HG03095 (cell line): ENCODE results near the gene LYRM4.

Experiments
- ATAC-seq: cut with Tn5 transposase; IDR thresholded peaks from one replicate; pipeline ENCODE4 v1.9.1; 2021; ENCODE audit warnings: moderate library complexity; ENCODE audit not compliant: unreplicated experiment

Gene LYRM4

GRCh38 chr6:5178806-5179205 lies 81.9 kb downstream of the LYRM4 start:
- no peak for ATAC-seq

GRCh38 chr6:5175635-5176034 lies 85.1 kb downstream of the LYRM4 start:
- ATAC-seq: no peak

GRCh38 chr6:5174756-5175549 lies 85.8 kb downstream of the LYRM4 start:
- no peak for ATAC-seq

GRCh38 chr6:5174244-5174643 lies 86.5 kb downstream of the LYRM4 start:
- ATAC-seq: peak; percentile 82

- ATAC-seq: peak; percentile 19
Observed at GRCh38 chr6:5173810-5174209, 86.9 kb downstream of the LYRM4 start.

GRCh38 chr6:5172897-5173474 lies 87.8 kb downstream of the LYRM4 start:
- no peak for ATAC-seq

- ATAC-seq: no peak
Observed at GRCh38 chr6:5172041-5172653, 88.6 kb downstream of the LYRM4 start.

- no peak for ATAC-seq
Observed at GRCh38 chr6:5167501-5167900, 93.2 kb downstream of the LYRM4 start.

GRCh38 chr6:5164092-5164491 lies 96.7 kb downstream of the LYRM4 start:
- ATAC-seq: no peak

- ATAC-seq: no peak
Observed at GRCh38 chr6:5163247-5163646, 97.5 kb downstream of the LYRM4 start.

- ATAC-seq: no peak
Observed at GRCh38 chr6:5162355-5162754, 98.4 kb downstream of the LYRM4 start.

- ATAC-seq: no peak
Observed at GRCh38 chr6:5160206-5160605, 100.5 kb downstream of the LYRM4 start.

GRCh38 chr6:5159162-5159561 lies 101.6 kb downstream of the LYRM4 start:
- ATAC-seq: no peak

GRCh38 chr6:5158180-5158579 lies 102.6 kb downstream of the LYRM4 start:
- ATAC-seq: no peak

GRCh38 chr6:5157621-5158138 lies 103.1 kb downstream of the LYRM4 start:
- no peak for ATAC-seq

- no peak for ATAC-seq
Observed at GRCh38 chr6:5156627-5157026, 104.1 kb downstream of the LYRM4 start.

GRCh38 chr6:5155906-5156305 lies 104.8 kb downstream of the LYRM4 start:
- ATAC-seq: no peak

- no peak for ATAC-seq
Observed at GRCh38 chr6:5153186-5153585, 107.6 kb downstream of the LYRM4 start.

GRCh38 chr6:5152460-5152859 lies 108.3 kb downstream of the LYRM4 start:
- ATAC-seq: no peak

GRCh38 chr6:5151955-5152401 lies 108.8 kb downstream of the LYRM4 start:
- no peak for ATAC-seq

- ATAC-seq: no peak
Observed at GRCh38 chr6:5151360-5151954, 109.3 kb downstream of the LYRM4 start.
